ENCODE results near the gene CIRBP. TPM values are rescaled to one million over a fixed set of nuclear protein-coding genes. Genes with fewer than 3 reads are reported as not detected.

Gene CIRBP
- total RNA-seq, 1 experiment from 2014 or later, result 66.6 TPM

DNA sequence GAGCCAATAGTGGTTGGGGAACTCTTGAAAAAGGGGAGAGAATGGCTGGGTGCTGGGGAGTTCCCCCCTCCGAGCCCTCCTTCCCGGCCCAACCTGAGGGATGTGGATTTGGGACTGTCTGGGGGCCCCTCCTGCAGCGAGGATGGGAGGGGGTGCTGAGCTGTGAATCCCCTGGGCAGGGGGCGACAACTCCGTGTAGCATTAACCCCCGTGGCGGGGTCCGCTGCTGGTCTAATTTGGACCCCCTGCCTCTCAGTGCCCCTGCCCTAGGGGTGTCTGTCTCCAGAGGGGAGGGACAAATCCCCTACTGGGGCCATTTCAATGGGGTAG, 11.0 kb upstream of the CIRBP start:
- H3K4me3 ChIP-seq (ENCODE audit: low read depth in 2 of 2, low read length in 2 of 2), result peak overlapping the region in 1 of 2 experiments; percentile 20; a peak in 1 of 4 replicates
- BruUV-seq (replicated peaks), result TSS peak; percentile 80
- no peaks in the 10 kb centered on the region for H3K9me3 ChIP-seq (ENCODE audit: control insufficient read depth, insufficient read depth, low read depth, low read length)
- ChIA-PET POLR2A (interaction anchor here (0.6 kb wide), 1 partner anchor 67 kb away, joined by 8 read pairs; no protein-coding TSS in a partner anchor), CTCF (no interaction called here)
- ATAC-seq (no peak), DNase-seq (ENCODE audit: low read depth, low spot score) (no peak)
- in situ Hi-C loops (cut with HindIII; ENCODE audit: low pct_unique_long_range_greater_than_20kb, low sequenced_read_pairs) (no loop called here), intact Hi-C loops (cut with micrococcal nuclease; ENCODE audit: unreplicated experiment) (no loop called here)
- peaks cover 69% of the 10 kb centered on the region for H3K4me1 ChIP-seq (ENCODE audit: control insufficient read depth, insufficient read depth, low read length)
- no peak for TF ChIP-seq TCF7L2 (IDR thresholded peaks at IDR 0.05; ENCODE audit: low read depth, low read length)
- TF ChIP-seq, protein P1, sequence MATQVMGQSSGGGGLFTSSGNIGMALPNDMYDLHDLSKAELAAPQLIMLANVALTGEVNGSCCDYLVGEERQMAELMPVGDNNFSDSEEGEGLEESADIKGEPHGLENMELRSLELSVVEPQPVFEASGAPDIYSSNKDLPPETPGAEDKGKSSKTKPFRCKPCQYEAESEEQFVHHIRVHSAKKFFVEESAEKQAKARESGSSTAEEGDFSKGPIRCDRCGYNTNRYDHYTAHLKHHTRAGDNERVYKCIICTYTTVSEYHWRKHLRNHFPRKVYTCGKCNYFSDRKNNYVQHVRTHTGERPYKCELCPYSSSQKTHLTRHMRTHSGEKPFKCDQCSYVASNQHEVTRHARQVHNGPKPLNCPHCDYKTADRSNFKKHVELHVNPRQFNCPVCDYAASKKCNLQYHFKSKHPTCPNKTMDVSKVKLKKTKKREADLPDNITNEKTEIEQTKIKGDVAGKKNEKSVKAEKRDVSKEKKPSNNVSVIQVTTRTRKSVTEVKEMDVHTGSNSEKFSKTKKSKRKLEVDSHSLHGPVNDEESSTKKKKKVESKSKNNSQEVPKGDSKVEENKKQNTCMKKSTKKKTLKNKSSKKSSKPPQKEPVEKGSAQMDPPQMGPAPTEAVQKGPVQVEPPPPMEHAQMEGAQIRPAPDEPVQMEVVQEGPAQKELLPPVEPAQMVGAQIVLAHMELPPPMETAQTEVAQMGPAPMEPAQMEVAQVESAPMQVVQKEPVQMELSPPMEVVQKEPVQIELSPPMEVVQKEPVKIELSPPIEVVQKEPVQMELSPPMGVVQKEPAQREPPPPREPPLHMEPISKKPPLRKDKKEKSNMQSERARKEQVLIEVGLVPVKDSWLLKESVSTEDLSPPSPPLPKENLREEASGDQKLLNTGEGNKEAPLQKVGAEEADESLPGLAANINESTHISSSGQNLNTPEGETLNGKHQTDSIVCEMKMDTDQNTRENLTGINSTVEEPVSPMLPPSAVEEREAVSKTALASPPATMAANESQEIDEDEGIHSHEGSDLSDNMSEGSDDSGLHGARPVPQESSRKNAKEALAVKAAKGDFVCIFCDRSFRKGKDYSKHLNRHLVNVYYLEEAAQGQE (IDR thresholded peaks at IDR 0.05; ENCODE audit: insufficient read depth in 1 of 2, low read depth in 2 of 2, low read length in 1 of 2), result no peak
- TF ChIP-seq, protein P2, sequence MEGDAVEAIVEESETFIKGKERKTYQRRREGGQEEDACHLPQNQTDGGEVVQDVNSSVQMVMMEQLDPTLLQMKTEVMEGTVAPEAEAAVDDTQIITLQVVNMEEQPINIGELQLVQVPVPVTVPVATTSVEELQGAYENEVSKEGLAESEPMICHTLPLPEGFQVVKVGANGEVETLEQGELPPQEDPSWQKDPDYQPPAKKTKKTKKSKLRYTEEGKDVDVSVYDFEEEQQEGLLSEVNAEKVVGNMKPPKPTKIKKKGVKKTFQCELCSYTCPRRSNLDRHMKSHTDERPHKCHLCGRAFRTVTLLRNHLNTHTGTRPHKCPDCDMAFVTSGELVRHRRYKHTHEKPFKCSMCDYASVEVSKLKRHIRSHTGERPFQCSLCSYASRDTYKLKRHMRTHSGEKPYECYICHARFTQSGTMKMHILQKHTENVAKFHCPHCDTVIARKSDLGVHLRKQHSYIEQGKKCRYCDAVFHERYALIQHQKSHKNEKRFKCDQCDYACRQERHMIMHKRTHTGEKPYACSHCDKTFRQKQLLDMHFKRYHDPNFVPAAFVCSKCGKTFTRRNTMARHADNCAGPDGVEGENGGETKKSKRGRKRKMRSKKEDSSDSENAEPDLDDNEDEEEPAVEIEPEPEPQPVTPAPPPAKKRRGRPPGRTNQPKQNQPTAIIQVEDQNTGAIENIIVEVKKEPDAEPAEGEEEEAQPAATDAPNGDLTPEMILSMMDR (IDR thresholded peaks at IDR 0.05), result no peak
- no peak for TF ChIP-seq SIN3A (IDR thresholded peaks at IDR 0.05; ENCODE audit: borderline replicate concordance, insufficient read depth, low read depth, low read length)
- TF ChIP-seq POLR2AphosphoS5 (IDR thresholded peaks at IDR 0.05; ENCODE audit: low read depth, low read length), result no peak
- H3K36me3 ChIP-seq (ENCODE audit: control insufficient read depth, insufficient read depth, low read length), result no peaks in the 10 kb centered on the region; the same call in none of the 2 replicates
- peak overlapping the region; percentile 89 for H3K27ac ChIP-seq (ENCODE audit: low read length)
- H3K27me3 ChIP-seq (ENCODE audit: control insufficient read depth, insufficient read depth, low read length), result no peaks in the 10 kb centered on the region

DNA sequence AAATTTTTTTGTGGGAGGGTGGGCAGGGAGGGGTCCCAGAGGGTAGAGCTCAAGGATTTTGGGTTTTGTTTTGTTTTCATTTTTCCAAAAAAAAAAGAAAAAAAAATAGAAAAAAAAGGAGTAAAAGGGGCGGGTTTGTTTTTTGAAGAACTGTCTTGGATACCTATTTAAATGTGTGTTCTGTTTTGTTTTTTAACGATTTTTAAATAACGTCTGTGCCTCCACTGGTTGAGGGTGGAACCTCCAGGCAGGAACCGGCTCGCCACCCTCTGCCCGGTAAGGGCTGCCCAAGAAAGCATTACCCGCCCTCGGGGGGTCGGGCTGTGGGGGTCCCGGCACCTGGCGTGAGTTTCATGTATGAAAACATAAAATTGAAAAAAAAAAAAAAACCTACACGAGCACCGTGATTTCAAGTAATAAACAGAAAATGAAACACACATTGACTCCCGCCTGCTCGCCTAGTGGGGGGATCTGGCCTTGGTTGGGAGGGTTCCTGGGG, 10.4 kb upstream of the CIRBP start:
- POLR2A ChIA-PET, result interaction anchor here (0.6 to 1.0 kb wide), 2 partner anchors 10 to 67 kb away, joined by 5 to 8 read pairs; partner anchors contain the start of gene CIRBP
- peaks cover 71% of the 10 kb centered on the region for H3K4me1 ChIP-seq (ENCODE audit: control insufficient read depth, insufficient read depth, low read length)
- DNase-seq (ENCODE audit: low read depth, low spot score) (no peak), ATAC-seq (no peak)
- peak overlapping the region; percentile 89 for H3K27ac ChIP-seq (ENCODE audit: low read length)
- H3K27me3 ChIP-seq (ENCODE audit: control insufficient read depth, insufficient read depth, low read length), result no peaks in the 10 kb centered on the region
- intact Hi-C loops (cut with micrococcal nuclease; ENCODE audit: unreplicated experiment), result no loop called here
- no peaks in the 10 kb centered on the region; the same call in none of the 2 replicates for H3K36me3 ChIP-seq (ENCODE audit: control insufficient read depth, insufficient read depth, low read length)
- BruUV-seq (replicated peaks), result no TSS peak
- H3K9me3 ChIP-seq (ENCODE audit: control insufficient read depth, insufficient read depth, low read depth, low read length), result no peaks in the 10 kb centered on the region
- TF ChIP-seq, protein P2 (IDR thresholded peaks at IDR 0.05), result no peak
- TF ChIP-seq, protein P1 (IDR thresholded peaks at IDR 0.05; ENCODE audit: insufficient read depth in 1 of 2, low read depth in 2 of 2, low read length in 1 of 2), result no peak
- TF ChIP-seq POLR2AphosphoS5 (IDR thresholded peaks at IDR 0.05; ENCODE audit: low read depth, low read length), result no peak
- TF ChIP-seq SIN3A (IDR thresholded peaks at IDR 0.05; ENCODE audit: borderline replicate concordance, insufficient read depth, low read depth, low read length), result no peak
- no peak for TF ChIP-seq TCF7L2 (IDR thresholded peaks at IDR 0.05; ENCODE audit: low read depth, low read length)
- peak overlapping the region; percentile 14 to 20; a peak in 2 of 4 replicates for H3K4me3 ChIP-seq (ENCODE audit: low read depth in 2 of 2, low read length in 2 of 2)
- CTCF ChIA-PET, result no interaction called here
- in situ Hi-C loops (cut with HindIII; ENCODE audit: low pct_unique_long_range_greater_than_20kb, low sequenced_read_pairs), result no loop called here

All from Panc1 (cell line).